Sigmoid colon (tissue), 7 donors: ENCODE measurements around the gene JAG1. TPM values are rescaled to one million over a fixed set of nuclear protein-coding genes. Genes with fewer than 3 reads are reported as not detected.
A peak's percentile ranks its signal among the peaks of the same experiment; 100 is the strongest.
"Not testable (repeated sequence)": the region's sequence is repeated elsewhere in the genome, so short reads cannot be mapped to it uniquely, and the experiment has no call there.

Experiments used
- DNase-seq: peaks from one replicate; pipeline ENCODE4 v3.0.0-alpha.2; 2019
- H3K27ac ChIP-seq, 4 donors: fragments of 200-600 bp; sonication (generic); one replicate each; pipeline ENCODE4 v1.5.1; 2016 to 2019; ENCODE audit warnings: mild to moderate bottlenecking in 1 of 4
- H3K27me3 ChIP-seq, 3 donors: fragments of 200-600 bp; sonication (generic); one replicate each; pipeline ENCODE4 v1.5.1; 2019; ENCODE audit warnings: mild to moderate bottlenecking in 1 of 3
- H3K36me3 ChIP-seq, 4 donors: fragments of 200-600 bp; sonication (generic); one replicate each; pipeline ENCODE4 v1.5.1; 2016 to 2019
- H3K4me1 ChIP-seq, 4 donors: fragments of 200-600 bp; sonication (generic); one replicate each; pipeline ENCODE4 v1.5.1; 2017 to 2019
- H3K4me3 ChIP-seq, 4 donors: fragments of 200-600 bp; sonication (generic); one replicate each; pipeline ENCODE4 v1.5.1; 2017 to 2019; ENCODE audit warnings: mild to moderate bottlenecking in 2 of 4, moderate library complexity in 1 of 4
- H3K9me3 ChIP-seq, 4 donors: fragments of 200-600 bp in 3 of 4; sonication (generic) in 3 of 4; one replicate each; pipeline versions ENCODE4 v1.5.1 to v1.6.1; 2013 to 2019
- CTCF ChIP-seq, 4 experiments: fragments of 450-650 bp in 3 of 4; fragments of 200-600 bp in 1 of 4; IDR thresholded peaks; one replicate each; pipeline ENCODE4 v1.5.1; 2016 to 2019; ENCODE audit warnings: antibody characterized with exemption in 4 of 4, mild to moderate bottlenecking in 3 of 4, moderate library complexity in 2 of 4
- EP300 ChIP-seq, 4 donors: sonication (generic); formaldehyde crosslinking; IDR thresholded peaks; one replicate each; pipeline ENCODE4 v1.6.1; 2017; ENCODE audit warnings: antibody characterized with exemption in 4 of 4
- POLR2A ChIP-seq, 2 donors: fragments of 450-650 bp; IDR thresholded peaks; one replicate each; pipeline ENCODE4 v1.6.1; 2016; ENCODE audit warnings: antibody characterized with exemption in 2 of 2, mild to moderate bottlenecking in 2 of 2, moderate library complexity in 2 of 2
- POLR2AphosphoS5 ChIP-seq, 4 donors: sonication (generic); formaldehyde crosslinking; IDR thresholded peaks; one replicate each; pipeline ENCODE4 v1.6.1; 2017; ENCODE audit warnings: antibody characterized with exemption in 4 of 4
- WGBS, 2 donors: extraction: QIAGEN DNeasy Blood & Tissue Kit; methylation state at CpG; one replicate each; pipeline ENCODE4 v1.1.7; 2013; 5-methylcytosine and 5-hydroxymethylcytosine counted together
- intact Hi-C: fragments of 100-400 bp; cut with DNase I; formaldehyde crosslinking; loops from one replicate; pipeline ENCODE4 v1.15.1; 2023
- polyA plus RNA-seq, 3 donors: library from polyadenylated mRNA; stranded (reverse); fragments of 200-250 nt; gene quantifications; one replicate each; pipeline ENCODE4 v1.2.3, GENCODE V29; 2013
- total RNA-seq, 4 donors: library from RNA; depleted of rRNA; stranded (reverse); fragments of >200 nt; gene quantifications; one replicate each; pipeline ENCODE4 v1.1.0, GENCODE V29; 2016
- donor health status: healthy with polysubstance abuse.
- donor health status: Bipolar disorder and iron deficiency.
- donor health status: healthy.

Gene JAG1
- total and polyA plus RNA-seq, 7 donors = 3.9 to 76.4 (median 32.4) TPM

- DNase-seq = no peak
- H3K27me3 ChIP-seq = no peaks in the 10 kb centered on the region
- H3K4me1 ChIP-seq = peaks cover 0 to 38% (median 29%) of the 10 kb centered on the region in 4 donors
- 86 to 89% methylated on average over 2 of the region's 2 CpGs for WGBS, 2 donors
- intact Hi-C loops = no loop called here
- no peak overlapping the region for H3K4me3 ChIP-seq
- no peaks in the 10 kb centered on the region for H3K9me3 ChIP-seq
- H3K27ac ChIP-seq = peak overlapping the region in 3 of 4 donors; percentile 23 to 55 (median 27)
- TF ChIP-seq POLR2AphosphoS5 (IDR thresholded peaks at IDR 0.05) (no peak), POLR2A (IDR thresholded peaks at IDR 0.05) (no peak), CTCF (IDR thresholded peaks at IDR 0.05) (no peak), EP300 (IDR thresholded peaks at IDR 0.05) (no peak)
- H3K36me3 ChIP-seq = no peaks in the 10 kb centered on the region
These were observed 78.5 kb downstream of the JAG1 start for GRCh38 chr20:10595266-10595665.

- Histone ChIP-seq H3K27me3 (no peaks in the 10 kb centered on the region), H3K9me3 (no peaks in the 10 kb centered on the region), H3K4me1 (peaks cover 0 to 38% (median 29%) of the 10 kb centered on the region in 4 donors), H3K36me3 (no peaks in the 10 kb centered on the region), H3K27ac (peak overlapping the region in 3 of 4 donors; percentile 24 to 55 (median 27)), H3K4me3 (no peak overlapping the region)
- no peak for TF ChIP-seq CTCF (IDR thresholded peaks at IDR 0.05)
- no peak for TF ChIP-seq POLR2AphosphoS5 (IDR thresholded peaks at IDR 0.05)
- TF ChIP-seq POLR2A (IDR thresholded peaks at IDR 0.05) = no peak
- TF ChIP-seq EP300 (IDR thresholded peaks at IDR 0.05) = no peak
- WGBS, 2 donors = 91 to 93% methylated on average over 7 of the region's 7 CpGs
- intact Hi-C loops = no loop called here
- no peak for DNase-seq
These were observed 79.4 kb downstream of the JAG1 start for GRCh38 chr20:10594296-10594868.

GRCh38 chr20:10591946-10592521, 81.8 kb downstream of the JAG1 start:
- DNase-seq = no peak
- TF ChIP-seq EP300 (IDR thresholded peaks at IDR 0.05) (no peak), POLR2AphosphoS5 (IDR thresholded peaks at IDR 0.05) (peak in 2 of 4 donors; percentile 15 to 20), POLR2A (IDR thresholded peaks at IDR 0.05) (no peak), CTCF (IDR thresholded peaks at IDR 0.05) (no peak)
- H3K27ac ChIP-seq = peak overlapping the region; percentile 22 to 60 (median 58)
- intact Hi-C loops = no loop called here
- no peak overlapping the region for H3K4me3 ChIP-seq
- no peaks in the 10 kb centered on the region for H3K36me3 ChIP-seq
- peaks cover 0 to 36% (median 29%) of the 10 kb centered on the region in 4 donors for H3K4me1 ChIP-seq
- 81 to 94% methylated on average over 2 of the region's 2 CpGs for WGBS, 2 donors
- H3K9me3 ChIP-seq = no peaks in the 10 kb centered on the region
- no peaks in the 10 kb centered on the region for H3K27me3 ChIP-seq

GRCh38 chr20:10590950-10591671, 82.7 kb downstream of the JAG1 start:
- no peak for TF ChIP-seq EP300 (IDR thresholded peaks at IDR 0.05)
- TF ChIP-seq POLR2A (IDR thresholded peaks at IDR 0.05) = no peak
- TF ChIP-seq CTCF (IDR thresholded peaks at IDR 0.05) = no peak
- TF ChIP-seq POLR2AphosphoS5 (IDR thresholded peaks at IDR 0.05) = no peak
- Histone ChIP-seq H3K4me3 (no peak overlapping the region), H3K9me3 (no peaks in the 10 kb centered on the region), H3K27me3 (no peaks in the 10 kb centered on the region), H3K27ac (peak overlapping the region; percentile 22 to 57 (median 24)), H3K4me1 (peaks cover 0 to 29% (median 25%) of the 10 kb centered on the region in 4 donors), H3K36me3 (no peaks in the 10 kb centered on the region)
- intact Hi-C loops = no loop called here
- no peak for DNase-seq
- 96 to 98% methylated on average over 1 of the region's 1 CpG for WGBS, 2 donors

- H3K9me3 ChIP-seq, intact Hi-C loops, H3K4me3 ChIP-seq, H3K27me3 ChIP-seq, H3K36me3 ChIP-seq, DNase-seq, H3K27ac ChIP-seq: not testable (repeated sequence)
- H3K4me1 ChIP-seq = peaks cover 0 to 23% (median 20%) of the 10 kb centered on the region in 4 donors
- 96% methylated on average over 10 of the region's 10 CpGs for WGBS, 2 donors
These were observed 83.4 kb downstream of the JAG1 start for GRCh38 chr20:10590446-10590845.
